Karpas-422 (cell line): ENCODE results near the gene PLXNA3. TPM values are rescaled to one million over a fixed set of nuclear protein-coding genes. Genes with fewer than 3 reads are reported as not detected.

Experiments
- DNase-seq: peaks from one replicate; pipeline ENCODE4 v3.0.0-alpha.2; 2015
- H2AFZ ChIP-seq: fragments of 200-600 bp; sonication (generic); 2 replicates; pipeline ENCODE4 v1.6.1; 2014; ENCODE audit warnings: antibody characterized with exemption, low read length, mixed read lengths
- H3K27ac ChIP-seq: fragments of 200-600 bp; sonication (generic); 2 replicates; pipeline ENCODE4 v1.5.1; 2014; ENCODE audit warnings: mild to moderate bottlenecking, low read length, moderate library complexity
- H3K27me3 ChIP-seq: fragments of 200-600 bp; sonication (generic); 2 replicates; pipeline ENCODE4 v1.6.1; 2014; ENCODE audit warnings: low read length, mixed read lengths
- H3K36me3 ChIP-seq: fragments of 200-600 bp; sonication (generic); 2 replicates; pipeline ENCODE4 v1.6.1; 2014; ENCODE audit warnings: low read length, mixed read lengths; ENCODE audit not compliant: insufficient read depth
- H3K4me1 ChIP-seq: fragments of 200-600 bp; sonication (generic); 2 replicates; pipeline ENCODE4 v1.6.1; 2014; ENCODE audit warnings: mild to moderate bottlenecking, low read length, mixed read lengths
- H3K4me2 ChIP-seq: fragments of 200-600 bp; sonication (generic); 2 replicates; pipeline ENCODE4 v1.6.1; 2014; ENCODE audit warnings: low read length, low read depth, mild to moderate bottlenecking; ENCODE audit not compliant: poor library complexity, severe bottlenecking
- H3K4me3 ChIP-seq: fragments of 200-600 bp; sonication (generic); 2 replicates; pipeline ENCODE4 v1.5.1; 2014; ENCODE audit warnings: mild to moderate bottlenecking, antibody characterized with exemption, low read length, mixed read lengths
- H3K79me2 ChIP-seq: fragments of 200-600 bp; sonication (generic); 2 replicates; pipeline ENCODE4 v1.6.1; 2014; ENCODE audit warnings: mild to moderate bottlenecking, low read length, mixed read lengths
- H3K9ac ChIP-seq: fragments of 200-600 bp; sonication (generic); 2 replicates; pipeline ENCODE4 v1.6.0; 2014; ENCODE audit warnings: low read length
- H3K9me2 ChIP-seq: fragments of 200-600 bp; sonication (generic), shearing (Covaris generic); replicated peaks from 2 replicates; pipeline ENCODE4 v1.6.0; 2014; ENCODE audit warnings: mild to moderate bottlenecking, low read length, moderate library complexity; ENCODE audit not compliant: insufficient read depth
- H3K9me3 ChIP-seq: fragments of 300-700, 200-600 bp; sonication (generic); 2 replicates; pipeline ENCODE4 v1.6.1; 2014; ENCODE audit warnings: low read length, mixed read lengths
- H4K20me1 ChIP-seq: fragments of 200-600 bp; sonication (generic); 2 replicates; pipeline ENCODE4 v1.6.1; 2014; ENCODE audit warnings: mild to moderate bottlenecking, antibody characterized with exemption, low read length, low read depth; ENCODE audit not compliant: insufficient read depth
- total RNA-seq: library from RNA; depleted of rRNA; stranded (reverse); fragments of >200 nt; shearing (Covaris generic); gene quantifications from 2 replicates; pipeline ENCODE4 v1.2.3, GENCODE V29; 2014; ENCODE audit warnings: low replicate concordance

The PLXNA3 gene
- total RNA-seq, 1 experiment from 2014 or later: 7.2 TPM

DNA sequence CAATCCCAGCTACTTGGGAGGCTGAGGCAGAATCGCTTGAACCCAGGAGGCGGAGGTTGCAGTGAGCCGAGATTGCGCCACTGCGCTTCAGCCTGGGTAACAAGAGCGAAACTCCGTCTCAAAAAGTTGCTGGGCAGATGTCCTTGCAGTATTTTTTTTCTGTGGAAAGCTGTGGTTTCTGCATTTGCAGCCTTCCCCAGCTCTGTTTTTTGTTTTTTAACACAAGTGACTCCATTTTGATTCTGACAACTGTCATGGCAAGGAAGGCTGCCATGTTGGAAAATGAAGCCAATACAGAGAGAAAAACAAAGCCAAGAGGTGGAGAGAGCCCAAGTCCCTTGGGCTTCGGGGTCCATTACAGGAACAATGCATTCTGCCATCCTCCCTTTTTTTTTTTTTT lies 44.0 kb downstream of the PLXNA3 start:
- Histone ChIP-seq H3K79me2 (no peaks in the 10 kb centered on the region), H2AFZ (no peak overlapping the region), H3K4me2 (no peak overlapping the region), H3K9me3 (no peaks in the 10 kb centered on the region), H4K20me1 (no peaks in the 10 kb centered on the region), H3K27ac (no peak overlapping the region), H3K9ac (no peak overlapping the region), H3K4me1 (peaks cover 26% of the 10 kb centered on the region), H3K27me3 (no peaks in the 10 kb centered on the region), H3K9me2 (no peaks in the 10 kb centered on the region), H3K36me3 (no peaks in the 10 kb centered on the region), H3K4me3 (no peak overlapping the region)
- DNase-seq: no peak

DNA sequence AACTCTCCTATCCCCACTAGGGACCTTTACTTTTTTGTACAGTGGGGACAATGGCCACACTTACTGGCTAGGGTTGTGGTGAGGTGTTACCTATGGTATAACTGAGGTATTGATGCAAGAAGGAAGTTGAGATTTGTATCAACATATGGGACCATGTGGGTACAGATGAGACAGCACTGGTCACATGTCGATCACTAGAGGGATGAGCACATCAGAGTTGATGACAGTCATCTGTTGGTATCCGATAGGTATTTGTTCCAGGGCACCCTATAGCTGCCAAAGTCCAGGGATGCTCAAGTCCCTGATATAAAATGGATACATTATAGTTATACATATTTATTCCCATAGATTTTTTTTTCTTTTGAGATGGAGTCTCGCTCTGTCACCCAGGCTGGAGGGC lies 44.9 kb downstream of the PLXNA3 start:
- Histone ChIP-seq H2AFZ (no peak overlapping the region), H3K9me2 (no peaks in the 10 kb centered on the region), H3K9ac (no peak overlapping the region), H3K36me3 (no peaks in the 10 kb centered on the region), H3K27ac (no peak overlapping the region), H3K4me3 (no peak overlapping the region), H3K9me3 (no peaks in the 10 kb centered on the region), H3K4me1 (peaks cover 17% of the 10 kb centered on the region), H3K4me2 (no peak overlapping the region), H4K20me1 (no peaks in the 10 kb centered on the region), H3K79me2 (no peaks in the 10 kb centered on the region), H3K27me3 (no peaks in the 10 kb centered on the region)
- no peak for DNase-seq

DNA sequence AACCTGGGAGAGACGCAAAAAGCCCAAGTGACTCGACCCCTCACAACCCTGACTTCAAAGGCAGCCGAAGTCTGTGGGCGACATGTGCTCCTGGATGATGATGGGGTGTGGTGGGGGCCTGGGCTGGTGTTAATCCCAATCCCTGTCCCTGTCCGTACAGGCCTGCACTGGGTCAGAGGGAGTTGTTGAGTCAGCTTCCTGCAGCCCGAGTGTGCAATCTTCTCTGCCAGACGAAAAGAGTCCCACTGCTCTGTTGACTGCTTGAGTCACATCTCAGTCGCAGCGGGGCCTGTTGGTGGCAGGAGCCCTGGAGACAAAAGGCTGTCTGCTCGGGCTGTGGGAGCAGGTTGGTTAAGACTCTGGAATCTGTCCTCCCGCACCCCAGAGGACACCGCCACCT lies 47.7 kb downstream of the PLXNA3 start:
- Histone ChIP-seq H4K20me1 (no peaks in the 10 kb centered on the region), H3K4me1 (no peaks in the 10 kb centered on the region), H3K27me3 (no peaks in the 10 kb centered on the region), H2AFZ (no peak overlapping the region), H3K79me2 (no peaks in the 10 kb centered on the region), H3K4me3 (no peak overlapping the region), H3K9ac (no peak overlapping the region), H3K27ac (no peak overlapping the region), H3K9me2 (no peaks in the 10 kb centered on the region), H3K36me3 (no peaks in the 10 kb centered on the region), H3K4me2 (no peak overlapping the region), H3K9me3 (no peaks in the 10 kb centered on the region)
- DNase-seq: no peak

DNA sequence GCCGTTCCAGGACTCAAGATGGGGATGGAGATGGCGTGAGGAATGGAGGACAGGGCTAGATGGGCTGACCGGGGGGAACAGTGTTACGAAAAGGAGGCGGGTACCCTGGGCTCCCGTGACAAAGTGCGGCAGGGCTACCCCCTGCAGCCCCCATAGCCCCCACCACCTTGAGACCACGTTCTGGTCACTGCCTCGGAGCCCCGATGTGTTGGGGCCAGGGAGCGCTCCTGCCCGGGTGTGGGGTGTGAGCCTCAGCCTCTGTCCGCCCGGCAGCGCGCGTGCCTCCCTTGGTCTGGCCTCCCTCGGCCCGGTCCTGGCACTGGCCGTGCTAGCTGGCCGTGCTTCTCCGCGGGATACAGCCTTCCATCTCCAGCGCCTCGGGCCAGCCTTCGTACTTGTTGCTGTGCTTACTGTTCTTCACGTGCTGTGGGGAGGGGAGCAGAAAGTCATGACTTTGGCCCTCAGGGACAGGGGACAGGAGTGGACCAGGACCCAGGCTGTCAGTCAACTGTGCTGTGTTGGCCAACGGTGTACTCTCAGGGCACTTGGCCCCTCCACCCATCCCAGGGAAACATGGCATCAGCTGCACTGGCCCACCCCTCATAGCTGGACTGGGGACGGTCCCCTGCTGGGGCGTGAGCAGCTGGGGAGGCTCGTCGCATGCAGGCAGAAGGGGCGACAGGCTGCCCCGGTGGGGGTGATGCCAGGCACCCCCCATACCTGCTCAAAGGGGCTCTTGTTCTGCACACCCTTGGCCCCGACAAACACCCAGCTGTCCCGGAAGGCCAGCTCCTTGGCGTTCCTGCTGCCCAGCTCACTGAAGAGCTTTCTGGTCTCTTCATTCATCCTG lies 48.6 kb downstream of the PLXNA3 start:
- Histone ChIP-seq H3K9ac (no peak overlapping the region), H4K20me1 (no peaks in the 10 kb centered on the region), H3K36me3 (no peaks in the 10 kb centered on the region), H3K27ac (no peak overlapping the region), H3K4me1 (no peaks in the 10 kb centered on the region), H3K4me2 (no peak overlapping the region), H2AFZ (no peak overlapping the region), H3K9me2 (no peaks in the 10 kb centered on the region), H3K4me3 (no peak overlapping the region), H3K27me3 (no peaks in the 10 kb centered on the region), H3K9me3 (no peaks in the 10 kb centered on the region), H3K79me2 (no peaks in the 10 kb centered on the region)
- DNase-seq: no peak

DNA sequence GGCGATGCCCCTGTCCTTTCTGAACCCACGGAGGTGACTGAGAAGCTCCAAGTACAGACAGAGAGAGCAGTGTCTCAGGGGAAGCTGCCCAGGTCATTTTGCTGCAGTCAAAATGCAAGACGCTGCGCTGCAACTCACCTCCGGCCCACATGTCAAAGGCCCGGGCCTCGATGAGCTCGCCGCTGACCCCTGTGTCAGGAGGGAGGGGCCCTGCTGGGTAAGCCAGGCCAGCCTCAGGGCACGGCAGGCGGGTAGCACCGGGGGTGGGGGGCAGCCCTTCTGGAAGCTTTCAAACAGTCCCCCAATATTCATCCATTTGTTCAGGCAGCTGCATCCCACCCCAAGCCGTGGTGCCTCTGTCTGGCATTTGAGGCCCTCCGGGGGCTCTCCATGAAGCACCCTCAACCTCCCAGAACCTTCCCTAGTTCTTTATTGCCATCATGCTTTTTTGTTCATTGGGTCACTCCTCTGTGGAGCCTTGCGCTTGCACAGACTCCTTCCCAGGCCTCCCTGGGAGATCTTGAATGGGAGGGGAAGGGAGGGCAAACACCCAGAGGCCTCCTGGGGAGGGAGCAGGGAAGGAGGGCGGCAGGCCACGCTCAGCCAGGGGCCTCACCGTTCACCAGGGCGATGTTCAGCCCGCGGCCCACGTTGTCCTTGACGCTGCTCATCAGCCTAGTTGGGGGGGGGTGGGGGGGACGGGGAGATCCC lies 49.7 kb downstream of the PLXNA3 start:
- no peak overlapping the region for H3K27ac ChIP-seq
- no peaks in the 10 kb centered on the region for H3K27me3 ChIP-seq

DNA sequence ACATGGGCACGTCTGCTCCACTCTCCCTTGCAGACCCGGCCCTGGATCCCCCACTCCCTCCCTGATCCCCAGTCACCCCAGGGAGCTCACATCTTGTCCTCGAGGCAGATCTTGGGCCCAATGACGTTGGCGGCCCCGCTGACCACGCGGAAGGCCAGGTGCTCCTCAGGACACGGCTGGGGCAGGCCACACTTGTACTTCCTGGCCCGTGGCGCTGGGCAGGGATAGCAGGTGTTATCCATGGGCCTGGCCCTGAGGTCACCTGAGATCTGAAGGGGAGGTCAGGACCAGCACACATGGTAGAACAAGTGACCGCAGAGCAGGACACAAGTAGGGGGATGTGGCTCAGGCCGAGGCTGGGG lies 50.3 kb downstream of the PLXNA3 start:
- H3K9ac ChIP-seq: no peak overlapping the region
- H3K4me1 ChIP-seq: no peaks in the 10 kb centered on the region
- H3K9me2 ChIP-seq: no peaks in the 10 kb centered on the region
- no peaks in the 10 kb centered on the region for H3K36me3 ChIP-seq
- no peak overlapping the region for H3K4me2 ChIP-seq
- no peak overlapping the region for H3K27ac ChIP-seq
- DNase-seq: no peak
- H3K79me2 ChIP-seq: no peaks in the 10 kb centered on the region
- no peaks in the 10 kb centered on the region for H3K27me3 ChIP-seq
- no peaks in the 10 kb centered on the region for H3K9me3 ChIP-seq
- no peaks in the 10 kb centered on the region for H4K20me1 ChIP-seq
- no peak overlapping the region for H3K4me3 ChIP-seq
- H2AFZ ChIP-seq: no peak overlapping the region

More for the DNA sequence above, 49.7 kb downstream of the PLXNA3 start:
- Histone ChIP-seq H2AFZ (no peak overlapping the region), H3K79me2 (no peaks in the 10 kb centered on the region), H3K4me3 (no peak overlapping the region), H3K4me1 (no peaks in the 10 kb centered on the region), H3K4me2 (no peak overlapping the region), H3K9me2 (no peaks in the 10 kb centered on the region), H3K9ac (no peak overlapping the region), H3K9me3 (no peaks in the 10 kb centered on the region), H4K20me1 (no peaks in the 10 kb centered on the region), H3K36me3 (no peaks in the 10 kb centered on the region)
- no peak for DNase-seq

DNA sequence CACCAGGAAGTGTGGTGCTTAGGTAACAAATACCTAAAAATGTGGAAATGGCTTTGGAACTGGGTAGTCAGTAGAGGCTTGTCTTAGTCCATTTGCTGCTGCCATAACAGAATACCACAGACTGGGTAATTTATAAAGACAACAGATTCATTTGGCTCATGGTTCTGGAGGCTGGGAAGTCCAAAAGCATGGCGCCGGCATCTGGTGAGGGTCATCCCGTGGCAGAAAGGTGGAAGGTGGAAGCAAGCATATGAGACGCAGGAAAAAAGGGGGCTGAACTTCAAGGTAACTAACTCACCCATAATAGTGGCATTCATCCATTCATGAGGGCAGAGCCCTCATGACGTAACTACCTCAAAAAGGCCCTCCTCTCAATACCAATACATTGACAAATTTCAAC lies 51.4 kb downstream of the PLXNA3 start:
- Histone ChIP-seq H4K20me1 (no peaks in the 10 kb centered on the region), H3K36me3 (no peaks in the 10 kb centered on the region), H3K9ac (no peak overlapping the region), H3K4me1 (no peaks in the 10 kb centered on the region), H3K27me3 (no peaks in the 10 kb centered on the region), H3K27ac (no peak overlapping the region), H3K4me2 (no peak overlapping the region), H3K79me2 (no peaks in the 10 kb centered on the region), H3K9me2 (no peaks in the 10 kb centered on the region), H3K4me3 (no peak overlapping the region), H3K9me3 (no peaks in the 10 kb centered on the region), H2AFZ (no peak overlapping the region)
- DNase-seq: no peak

DNA sequence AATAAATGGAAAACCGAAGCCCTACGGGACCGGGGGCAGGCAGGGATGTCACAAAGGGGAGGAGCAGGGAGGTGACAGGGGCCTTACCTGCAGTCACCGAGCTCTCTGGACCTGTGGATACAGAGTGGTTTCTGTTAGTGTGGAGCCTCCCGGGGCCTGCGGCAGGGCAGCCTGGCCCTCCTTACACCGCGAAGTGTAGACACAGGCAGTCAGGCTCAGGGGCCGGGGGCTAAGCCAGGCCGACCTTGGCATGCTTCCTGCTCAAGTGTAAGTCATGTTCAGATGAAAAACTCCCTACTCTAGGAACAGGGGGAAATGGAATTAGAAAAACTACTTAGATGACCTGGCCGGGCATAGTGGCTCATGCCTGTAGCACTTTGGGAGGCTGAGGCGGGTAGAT lies 53.7 kb downstream of the PLXNA3 start:
- Histone ChIP-seq H4K20me1 (no peaks in the 10 kb centered on the region), H3K4me3 (no peak overlapping the region), H3K9me3 (no peaks in the 10 kb centered on the region), H3K79me2 (peaks cover 8% of the 10 kb centered on the region; the same call in 1 of the 2 replicates), H3K4me2 (no peak overlapping the region), H3K9me2 (no peaks in the 10 kb centered on the region), H3K4me1 (peaks cover 10% of the 10 kb centered on the region), H3K27me3 (no peaks in the 10 kb centered on the region), H3K36me3 (no peaks in the 10 kb centered on the region), H2AFZ (no peak overlapping the region), H3K9ac (no peak overlapping the region), H3K27ac (no peak overlapping the region)
- no peak for DNase-seq
